ENCODE measurements around the gene MTREX.
A peak's percentile ranks its signal among the peaks of the same experiment; 100 is the strongest.
"Not testable (repeated sequence)": the region's sequence is repeated elsewhere in the genome, so short reads cannot be mapped to it uniquely, and the experiment has no call there.

Gene MTREX

GRCh38 chr5:55307383-55308253 is at the start of gene MTREX, which contains the start of gene DHX29:
Gene MTREX (plus strand): TSS chr5:55307989. CDS start chr5:55308014, 25 bp downstream.
Gene DHX29 (minus strand): TSS chr5:55307694. CDS start chr5:55307573, 121 bp downstream.
- DNase-seq, result peak; percentile 96

GRCh38 chr5:55258339-55258738 is 49.5 kb upstream of the MTREX start:
- DNase-seq, result no peak

- DNase-seq, result no peak
Measured at GRCh38 chr5:55276771-55277170, 31.0 kb upstream of the MTREX start.

GRCh38 chr5:55278778-55279177 is 29.0 kb upstream of the MTREX start:
- no peak for DNase-seq

GRCh38 chr5:55286411-55286933 is 21.3 kb upstream of the MTREX start:
- DNase-seq, result no peak

GRCh38 chr5:55289808-55290207 is 18.0 kb upstream of the MTREX start:
- DNase-seq, result no peak

GRCh38 chr5:55290991-55291390 is 16.8 kb upstream of the MTREX start:
- DNase-seq, result no peak

GRCh38 chr5:55294935-55295334 is 12.9 kb upstream of the MTREX start:
- DNase-seq, result no peak

- DNase-seq, result no peak
Measured at GRCh38 chr5:55300890-55301289, 6.9 kb upstream of the MTREX start.

GRCh38 chr5:55303238-55303690 is 4.5 kb upstream of the MTREX start:
- DNase-seq, result no peak

GRCh38 chr5:55304584-55304983 is 3.2 kb upstream of the MTREX start:
- DNase-seq, result no peak

GRCh38 chr5:55305345-55305744 is 2.4 kb upstream of the MTREX start:
- DNase-seq, result no peak

- DNase-seq, result no peak
Measured at GRCh38 chr5:55306641-55307382, 977 bp upstream of the MTREX start.

GRCh38 chr5:55308254-55308836 is 556 bp downstream of the MTREX start:
- DNase-seq, result no peak

- DNase-seq, result no peak
Measured at GRCh38 chr5:55313870-55314617, 6.3 kb downstream of the MTREX start.

GRCh38 chr5:55316289-55316688 is 8.5 kb downstream of the MTREX start:
- no peak for DNase-seq

- DNase-seq, result no peak
Measured at GRCh38 chr5:55316837-55317236, 9.0 kb downstream of the MTREX start.

- DNase-seq, result not testable (repeated sequence)
Measured at GRCh38 chr5:55318237-55318636, 10.4 kb downstream of the MTREX start.

- DNase-seq, result no peak
Measured at GRCh38 chr5:55319491-55319890, 11.7 kb downstream of the MTREX start.

- no peak for DNase-seq
Measured at GRCh38 chr5:55320571-55320970, 12.8 kb downstream of the MTREX start.

- no peak for DNase-seq
Measured at GRCh38 chr5:55324006-55324405, 16.2 kb downstream of the MTREX start.

- DNase-seq, result no peak
Measured at GRCh38 chr5:55324815-55325418, 17.1 kb downstream of the MTREX start.
